Activated CD4-positive, alpha-beta T cell treated with anti-CD3 and anti-CD28 coated beads, Interleukin-2, Interleukin-4, amounts not matched to agents 100 ng/mL and 50 ng/mL, durations not matched to agents 16 hours and 8 hours (primary cell): ENCODE data around the gene JPH2.

Source experiments
- DNase-seq: peaks from one replicate; pipeline ENCODE4 v3.0.0-alpha.2; 2020; ENCODE audit warnings: low spot score

The JPH2 gene

GRCh38 chr20:44187772-44188709 is 1.1 kb upstream of the JPH2 start:
- DNase-seq, result no peak

- DNase-seq, result no peak
Observed at GRCh38 chr20:44186674-44187053, 324 bp downstream of the JPH2 start.

GRCh38 chr20:44186201-44186600 is 787 bp downstream of the JPH2 start:
- no peak for DNase-seq

DNA sequence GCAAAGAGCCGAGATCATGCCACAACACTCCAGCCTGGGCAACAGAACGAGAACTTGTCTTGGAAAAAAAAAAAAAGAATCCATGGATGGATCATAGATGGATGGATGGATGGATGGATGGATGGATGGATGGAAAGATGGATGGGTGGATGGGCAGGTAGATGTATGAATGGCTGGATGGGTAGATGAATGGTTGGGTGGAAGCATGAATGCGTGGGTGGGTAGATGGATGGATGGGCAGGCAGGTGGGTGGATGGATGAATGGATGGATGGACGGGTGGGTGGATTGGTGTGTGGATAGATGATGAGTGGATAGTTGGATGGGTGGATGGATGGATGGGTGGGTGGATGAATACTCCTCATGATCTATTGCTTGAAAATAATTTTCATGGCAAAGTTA is 1.4 kb downstream of the JPH2 start:
- DNase-seq, result no peak

GRCh38 chr20:44183282-44183681 is 3.7 kb downstream of the JPH2 start:
- DNase-seq, result no peak

- no peak for DNase-seq
Observed at GRCh38 chr20:44182863-44183262, 4.1 kb downstream of the JPH2 start.

DNA sequence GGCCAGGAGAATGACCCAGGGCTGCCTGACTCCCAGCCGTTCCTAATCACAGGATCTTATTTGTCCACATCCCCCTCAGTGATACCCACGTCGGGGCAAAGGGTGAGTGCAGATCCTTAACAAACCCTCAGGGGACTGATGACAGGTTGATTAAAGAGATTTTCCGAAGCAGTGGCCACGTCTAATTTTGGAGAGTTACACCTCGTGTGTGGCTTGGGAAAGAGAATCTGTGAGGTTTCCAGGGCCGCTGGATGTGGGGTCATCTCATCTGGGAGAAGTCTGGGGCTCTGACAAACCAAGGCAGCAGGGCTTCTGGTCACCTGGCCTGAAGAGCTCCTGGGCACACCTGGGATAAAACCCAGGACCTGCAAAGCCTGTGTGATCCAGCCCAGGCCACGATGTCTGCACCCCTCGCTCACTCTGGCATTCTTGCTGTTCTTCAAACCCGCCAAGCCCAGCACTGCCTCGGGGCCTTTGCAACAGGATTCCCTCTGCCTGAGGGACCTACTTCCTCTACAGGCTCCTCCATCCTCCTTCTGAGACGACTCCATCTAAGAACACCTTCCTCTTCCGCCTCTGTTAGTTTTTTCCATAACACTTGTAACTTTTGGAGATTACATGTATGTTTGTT is 4.7 kb downstream of the JPH2 start:
- DNase-seq, result no peak

GRCh38 chr20:44181611-44182010 is 5.4 kb downstream of the JPH2 start:
- DNase-seq, result no peak

DNA sequence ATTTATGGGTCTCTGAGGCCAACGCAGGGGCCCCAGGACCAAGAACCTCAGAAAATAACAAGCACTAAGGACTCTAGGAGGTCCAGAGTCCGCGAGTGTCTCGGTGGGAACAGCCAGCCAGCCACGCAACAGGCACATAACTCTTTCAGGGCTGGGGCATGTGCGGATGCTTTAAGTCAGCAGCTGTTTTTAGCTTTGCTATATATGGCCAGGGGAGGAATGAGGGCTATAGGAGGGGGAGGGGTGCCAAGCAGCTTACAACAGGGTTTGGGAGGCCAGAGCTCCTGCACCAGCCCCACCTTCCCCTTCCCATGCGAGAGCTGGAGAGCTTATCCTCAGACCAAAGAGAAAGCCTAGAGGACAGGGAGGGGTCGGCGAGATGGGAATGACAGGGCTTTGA is 6.2 kb downstream of the JPH2 start:
- no peak for DNase-seq

GRCh38 chr20:44176833-44177534 is 10.0 kb downstream of the JPH2 start:
- no peak for DNase-seq

GRCh38 chr20:44174996-44175765 is 11.8 kb downstream of the JPH2 start:
- DNase-seq, result no peak

GRCh38 chr20:44173846-44174245 is 13.1 kb downstream of the JPH2 start:
- DNase-seq, result no peak

DNA sequence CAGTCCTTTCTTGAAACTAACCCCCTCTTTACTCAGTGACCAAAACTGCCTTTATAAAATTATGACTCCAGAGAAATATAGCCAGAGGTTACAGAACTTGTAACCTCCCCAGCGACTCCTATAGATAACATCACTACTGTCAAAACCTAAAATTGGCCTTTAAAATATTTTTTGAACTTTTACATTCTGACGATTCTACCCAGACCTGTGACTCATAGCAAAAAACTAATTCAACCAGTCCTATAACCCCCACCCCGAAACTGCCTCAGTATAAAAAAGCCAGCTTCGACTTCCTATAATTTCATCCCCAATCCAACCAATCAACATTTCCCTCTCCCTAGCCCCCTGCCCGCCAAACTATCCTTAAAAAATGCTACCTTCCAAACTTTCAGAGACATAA is 13.9 kb downstream of the JPH2 start:
- no peak for DNase-seq

DNA sequence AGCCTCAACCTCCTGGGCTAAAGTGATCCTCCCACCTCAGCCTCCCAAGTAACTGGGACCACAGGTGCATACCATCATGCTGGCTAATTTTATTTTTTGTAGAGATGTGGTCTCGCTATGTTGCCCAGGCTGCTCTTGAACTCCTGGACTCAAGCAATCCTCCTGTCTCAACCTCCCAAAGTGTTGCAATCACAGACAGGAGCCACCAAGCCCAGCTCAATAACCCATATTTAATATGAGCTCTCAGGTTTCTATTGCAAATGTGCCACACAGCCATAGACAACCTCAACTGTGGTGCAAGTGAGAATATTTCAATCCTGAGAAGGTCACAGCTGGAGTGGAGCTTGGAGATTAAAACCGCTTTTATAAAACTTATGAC is 14.4 kb downstream of the JPH2 start:
- no peak for DNase-seq

GRCh38 chr20:44171775-44172571 is 15.0 kb downstream of the JPH2 start:
- no peak for DNase-seq

- DNase-seq, result no peak
Observed at GRCh38 chr20:44170816-44171410, 16.1 kb downstream of the JPH2 start.

GRCh38 chr20:44167736-44168135 is 19.3 kb downstream of the JPH2 start:
- DNase-seq, result no peak

DNA sequence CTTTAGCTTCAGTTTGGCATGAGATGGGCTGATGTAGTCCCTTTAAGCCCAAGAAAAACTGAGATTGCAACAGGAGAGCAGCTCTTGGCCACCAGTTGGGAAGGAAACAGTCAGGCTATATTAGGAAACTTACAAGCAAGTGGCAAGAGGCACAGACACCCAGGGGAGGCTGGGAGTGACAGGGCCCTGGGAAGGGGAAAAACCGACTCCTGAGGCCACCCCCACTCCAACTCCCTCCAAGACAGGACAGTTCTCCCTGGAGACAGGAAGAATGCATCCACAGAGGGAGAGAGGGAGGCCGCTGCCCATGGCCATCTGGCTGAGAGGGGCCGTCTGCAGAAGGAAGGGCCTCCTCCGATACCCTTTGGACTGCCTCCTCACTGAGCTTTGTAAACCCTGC is 20.5 kb downstream of the JPH2 start:
- DNase-seq, result no peak

GRCh38 chr20:44166008-44166407 is 21.0 kb downstream of the JPH2 start:
- DNase-seq, result no peak

- DNase-seq, result no peak
Observed at GRCh38 chr20:44160133-44160532, 26.9 kb downstream of the JPH2 start.

DNA sequence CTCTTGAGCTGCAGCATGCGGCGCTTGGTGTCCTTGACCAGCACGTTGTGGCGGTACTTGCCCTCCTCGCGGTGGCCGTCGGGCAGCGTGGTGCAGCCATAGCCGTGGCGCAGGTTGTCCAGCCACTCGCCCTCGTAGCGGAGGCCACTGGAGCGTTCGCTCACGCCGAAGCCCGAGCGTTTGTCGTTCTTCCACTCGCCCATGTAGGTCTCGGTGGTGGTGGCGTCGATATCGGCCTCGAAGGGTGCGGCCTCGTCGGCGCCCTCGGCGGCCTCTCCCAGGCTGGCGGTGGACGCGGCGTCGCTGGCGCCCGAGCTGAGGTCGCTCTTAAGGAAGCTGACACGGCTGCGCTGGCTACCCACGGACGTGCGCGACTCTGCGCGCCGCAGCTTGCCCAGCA is 27.3 kb downstream of the JPH2 start:
- no peak for DNase-seq
